SK-N-SH treated with all-trans-retinoic acid at 6 μM for 48 hours (cell line): ENCODE results near the gene GPBP1.

Experiments
- ARNTL ChIP-seq: fragments of 450-650 bp; formaldehyde crosslinking; IDR thresholded peaks from 2 replicates; pipeline ENCODE4 v1.5.0; 2020; ENCODE audit warnings: low read depth, mild to moderate bottlenecking, moderate library complexity, borderline replicate concordance
- BACH2 ChIP-seq: fragments of 250-450 bp; sonication (Bioruptor Pico); IDR thresholded peaks from 2 replicates; pipeline ENCODE4 v1.9.0; 2021; ENCODE audit warnings: mild to moderate bottlenecking, borderline replicate concordance
- GLIS3 ChIP-seq: fragments of 250-450 bp; sonication (Bioruptor Pico); IDR thresholded peaks from 2 replicates; pipeline ENCODE4 v1.5.0; 2020; ENCODE audit warnings: mild to moderate bottlenecking, moderate library complexity
- PPARA ChIP-seq: fragments of 250-450 bp; sonication (Bioruptor Pico); IDR thresholded peaks from 2 replicates; pipeline ENCODE4 v1.5.0; 2020; ENCODE audit warnings: mild to moderate bottlenecking, borderline replicate concordance
- ZFP30 ChIP-seq: fragments of 450-650 bp; formaldehyde crosslinking; IDR thresholded peaks from 2 replicates; pipeline ENCODE4 v1.5.0; 2022; ENCODE audit warnings: mild to moderate bottlenecking, moderate library complexity
- ZNF565 ChIP-seq: fragments of 450-650 bp; formaldehyde crosslinking; conservative IDR thresholded peaks from 2 replicates; pipeline ENCODE4 v1.5.0; 2020; ENCODE audit warnings: low read depth, mild to moderate bottlenecking, moderate library complexity
- ZNF70 ChIP-seq: fragments of 450-650 bp; formaldehyde crosslinking; IDR thresholded peaks from 2 replicates; pipeline ENCODE4 v1.5.0; 2020; ENCODE audit warnings: mild to moderate bottlenecking, moderate library complexity

- TF ChIP-seq ARNTL (CRISPR knock-in tag) (no peak), ZNF565 (CRISPR knock-in tag) (no peak), BACH2 (CRISPR knock-in tag) (no peak), ZNF70 (CRISPR knock-in tag) (no peak), ZFP30 (CRISPR knock-in tag) (no peak), PPARA (no peak), GLIS3 (CRISPR knock-in tag) (no peak)
These were observed 138.3 kb downstream of the GPBP1 start for GRCh38 chr5:57311921-57312735.
